ENCODE data around the gene ANKDD1A.

The ANKDD1A gene

DNA sequence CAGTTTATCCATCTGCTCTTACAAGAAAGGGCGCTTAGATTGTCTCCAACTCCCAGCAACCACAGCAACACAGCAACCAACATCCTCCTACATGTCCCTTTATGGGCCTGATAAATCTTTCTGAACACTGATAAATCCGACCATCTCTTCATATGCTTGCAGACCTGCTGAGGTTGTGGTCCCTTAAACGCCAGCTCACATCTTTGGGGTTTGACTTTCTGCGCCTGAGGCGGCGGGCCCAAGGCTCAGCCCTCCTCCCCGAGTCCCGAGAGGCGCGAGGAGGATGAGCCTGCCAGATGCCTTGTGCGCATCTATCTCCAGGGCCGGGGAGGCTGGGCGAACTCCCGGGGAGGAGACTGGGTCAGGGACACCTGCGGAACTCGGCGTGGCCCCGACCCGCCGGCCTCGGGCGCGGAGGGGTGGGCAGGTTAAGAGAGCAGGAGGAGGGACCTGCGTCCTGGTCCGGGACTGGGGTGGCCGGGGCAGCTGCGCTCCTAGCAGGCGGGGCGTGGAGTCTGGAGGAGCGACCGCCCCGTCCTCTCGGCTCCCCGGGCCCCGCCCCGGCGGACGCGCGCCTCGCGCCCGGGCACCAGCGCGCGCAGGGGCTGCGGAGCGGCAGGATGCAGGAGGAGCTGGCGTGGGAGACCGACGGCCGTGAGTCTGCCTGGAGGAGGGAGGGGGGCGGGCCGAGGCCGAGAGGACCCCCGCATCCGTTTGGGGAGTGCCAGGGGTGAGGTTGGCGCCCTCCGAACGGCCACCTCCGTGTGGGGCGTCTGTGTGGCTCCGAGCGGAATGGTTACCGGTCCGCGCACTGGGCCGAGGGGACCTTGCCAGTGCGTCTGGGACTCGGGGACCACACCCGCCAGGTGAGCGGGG is at the start of gene ANKDD1A:
Gene ANKDD1A (plus strand): TSS at position 592 of the 876 bp plus-strand sequence. CDS start 29 bp downstream, at position 621.
- no peak for FAIRE-seq

DNA sequence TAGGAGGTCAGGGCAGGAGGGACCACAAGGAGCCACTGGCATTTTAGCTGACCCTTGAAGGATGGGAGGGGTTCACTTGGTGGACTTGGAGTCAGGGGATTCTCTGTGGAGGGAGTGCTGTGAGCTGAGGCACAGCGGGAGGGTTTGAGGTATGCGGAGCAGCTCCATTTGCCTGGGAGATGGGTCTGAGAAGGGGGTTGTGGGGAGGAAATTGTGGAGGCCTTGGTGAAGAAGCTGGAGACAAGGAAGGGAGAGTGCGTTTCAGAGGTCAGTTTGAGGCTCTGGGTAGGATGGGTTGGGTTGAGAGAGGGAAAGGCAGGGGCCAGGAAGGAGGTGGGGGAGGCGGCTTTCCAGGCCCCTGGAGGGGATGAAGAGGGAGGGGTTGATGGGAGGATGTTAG is 49.7 kb upstream of the ANKDD1A start:
- FAIRE-seq = no peak

GRCh38 chr15:64862408-64862807 is 49.3 kb upstream of the ANKDD1A start:
- FAIRE-seq = no peak

DNA sequence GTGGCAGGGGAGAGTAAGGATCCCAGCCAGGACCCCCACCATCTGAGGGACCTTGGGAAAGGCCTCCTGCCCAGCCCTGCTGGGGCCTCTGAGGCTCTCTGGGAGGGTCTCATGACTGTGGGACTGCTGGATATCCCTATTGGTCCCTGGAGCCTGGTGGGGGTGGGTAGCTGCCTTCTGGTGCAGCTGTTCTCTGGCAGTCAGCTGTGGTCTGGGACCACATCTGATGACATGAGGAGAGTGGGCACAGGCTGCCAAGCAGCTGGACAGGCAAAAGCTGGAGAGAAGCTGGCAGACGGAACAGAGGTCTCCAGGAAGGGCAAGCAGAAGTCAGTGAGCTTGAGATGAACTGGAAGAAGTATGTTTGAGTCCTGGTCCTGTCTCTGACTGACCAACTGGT is 47.6 kb upstream of the ANKDD1A start:
- no peak for FAIRE-seq

GRCh38 chr15:64865126-64865997 is 46.3 kb upstream of the ANKDD1A start:
- no peak for FAIRE-seq

- no peak for FAIRE-seq
Observed at GRCh38 chr15:64865998-64866520, 45.6 kb upstream of the ANKDD1A start.

DNA sequence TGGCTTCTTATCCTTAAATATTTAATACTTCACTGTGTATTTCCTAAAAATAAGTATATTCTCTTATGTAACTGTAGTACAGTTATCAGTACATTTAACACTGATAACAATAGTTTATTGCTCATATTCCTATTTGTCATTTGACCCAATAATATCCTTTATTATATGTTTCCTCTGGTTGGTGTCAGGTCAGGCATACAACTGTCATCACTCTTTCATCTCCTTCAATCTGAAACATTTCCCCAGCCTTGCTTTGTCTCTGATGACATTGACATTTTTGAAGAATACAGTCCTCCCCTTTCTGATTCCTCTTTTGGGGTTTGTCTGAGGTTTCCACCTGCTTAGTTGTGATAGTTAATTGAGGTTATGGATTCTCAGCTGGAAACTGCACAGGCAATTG is 42.2 kb upstream of the ANKDD1A start:
- no peak for FAIRE-seq

DNA sequence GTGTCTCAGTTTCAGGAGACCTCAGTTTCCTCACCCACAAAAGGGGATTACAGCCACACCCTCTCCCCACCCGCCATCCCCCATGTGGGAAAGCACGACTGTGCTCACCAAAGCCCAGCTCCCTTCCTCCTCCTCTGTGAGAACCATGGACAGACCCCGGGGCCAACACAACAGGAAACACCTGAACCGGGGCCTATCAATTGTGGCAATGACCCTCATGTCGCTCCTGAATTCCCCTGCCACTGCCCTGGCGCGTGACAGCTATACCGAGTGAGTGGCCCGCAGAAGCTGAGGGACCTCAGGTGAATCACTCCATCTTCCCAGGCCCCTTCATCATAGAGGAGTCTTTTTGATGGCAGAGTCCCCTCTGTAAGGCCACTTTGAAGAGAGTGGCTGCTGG is 41.3 kb upstream of the ANKDD1A start:
- no peak for FAIRE-seq

DNA sequence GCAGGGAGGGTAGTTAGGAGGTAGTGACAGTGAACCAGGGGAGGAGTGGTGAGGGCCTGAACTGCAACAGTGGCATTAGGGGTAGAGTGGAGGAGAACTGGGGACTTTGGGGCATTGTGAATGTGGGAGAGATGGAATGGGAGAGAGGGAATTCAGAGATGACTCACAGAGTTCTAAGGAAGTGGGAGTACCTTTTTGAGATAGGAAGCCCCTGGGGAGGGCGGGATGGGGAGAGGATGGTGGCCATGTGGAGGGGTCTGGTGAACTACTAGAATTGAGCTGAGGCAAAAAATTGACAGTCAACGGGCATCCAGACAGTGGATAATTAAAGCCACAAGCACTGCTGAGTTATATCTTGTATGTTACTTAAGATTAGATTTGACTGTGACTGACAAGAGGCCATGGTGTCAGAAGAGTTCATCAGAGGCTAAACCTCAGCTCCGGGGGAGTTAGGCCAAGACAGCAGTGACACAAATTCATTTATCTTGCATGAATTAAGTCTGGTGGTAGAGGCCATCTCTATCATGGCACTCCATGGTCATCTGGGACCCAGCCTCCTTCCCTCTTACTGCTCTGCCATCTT is 36.0 kb upstream of the ANKDD1A start:
- no peak for FAIRE-seq

DNA sequence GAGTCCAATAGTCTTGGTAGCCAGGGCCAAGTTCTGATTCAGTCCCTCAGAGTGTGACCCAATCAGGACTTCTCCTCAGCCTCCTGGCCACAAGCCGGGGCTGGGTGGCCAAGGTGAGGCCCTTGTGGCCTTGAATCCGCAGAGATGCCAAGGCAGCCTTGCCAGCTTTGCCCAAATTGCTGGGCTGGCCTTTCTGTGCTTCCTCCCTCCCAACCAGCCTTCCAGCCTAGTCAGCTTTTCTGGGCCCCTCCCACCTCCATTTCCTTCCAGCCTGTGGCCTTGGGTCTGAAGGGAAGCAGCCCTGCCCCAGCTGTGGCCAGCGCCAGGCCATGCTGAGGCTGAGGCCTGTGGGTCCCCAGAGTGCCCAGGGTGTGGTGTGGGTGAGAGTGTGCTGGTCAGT is 34.3 kb upstream of the ANKDD1A start:
- no peak for FAIRE-seq

DNA sequence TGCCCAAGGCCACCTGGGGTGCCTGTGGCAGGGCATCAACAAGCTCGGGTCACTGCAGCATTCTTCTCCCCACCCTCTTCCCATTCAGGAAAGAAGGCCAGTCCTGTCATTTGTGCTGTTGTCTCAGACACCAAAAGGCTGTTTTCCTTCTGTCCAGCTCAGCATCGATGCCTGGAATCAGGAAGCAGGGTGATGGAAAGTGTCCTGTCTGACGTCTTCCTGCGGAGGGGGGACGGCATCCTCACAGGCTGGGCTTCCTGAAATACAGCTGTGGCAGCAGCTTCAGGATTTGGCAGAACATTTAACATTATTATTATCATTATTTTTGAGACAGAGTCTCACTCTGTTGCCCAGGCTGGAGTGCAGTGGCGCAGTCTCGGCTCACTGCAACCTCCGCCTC is 33.0 kb upstream of the ANKDD1A start:
- FAIRE-seq = no peak

- no peak for FAIRE-seq
Observed at GRCh38 chr15:64883100-64883581, 28.6 kb upstream of the ANKDD1A start.

GRCh38 chr15:64883997-64884511 is 27.6 kb upstream of the ANKDD1A start:
- FAIRE-seq = no peak

DNA sequence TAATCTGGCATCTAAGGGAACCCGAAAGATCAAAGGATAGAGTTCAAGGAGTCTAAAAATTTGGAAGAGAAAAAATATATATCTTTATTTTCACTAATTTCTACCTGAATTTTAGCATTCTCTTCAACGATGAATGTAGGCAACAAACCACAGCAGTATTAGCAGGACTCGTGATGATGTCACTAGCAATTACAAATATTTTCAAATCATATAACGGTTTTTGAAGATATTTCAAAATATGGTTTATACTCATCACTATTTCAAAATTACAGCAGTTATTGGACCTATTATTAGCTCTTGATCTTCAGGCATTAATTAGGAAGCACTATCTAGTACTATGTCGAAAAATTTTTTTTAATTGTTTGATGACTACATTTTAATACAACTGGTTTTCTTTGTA is 27.0 kb upstream of the ANKDD1A start:
- no peak for FAIRE-seq

DNA sequence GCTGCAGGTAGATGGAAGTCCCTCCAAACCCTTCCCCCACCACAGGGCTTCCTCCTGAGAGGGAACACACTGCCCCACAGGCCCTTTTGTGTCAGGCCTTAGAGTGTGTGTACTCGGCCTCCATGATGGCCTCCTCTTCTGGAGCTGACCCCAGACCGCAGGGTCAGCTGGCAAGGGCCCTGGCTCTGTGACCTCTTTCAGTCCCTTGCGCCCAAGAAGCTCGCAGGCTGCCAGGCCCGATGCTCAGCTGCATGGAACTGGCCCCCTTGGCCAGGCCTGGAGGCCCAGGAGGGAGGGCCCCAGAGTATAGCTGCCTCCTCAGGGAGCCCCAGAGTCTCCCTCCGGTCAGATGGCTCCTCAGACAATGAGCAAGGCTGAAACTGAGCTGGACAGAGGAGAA is 23.4 kb upstream of the ANKDD1A start:
- FAIRE-seq = no peak

- FAIRE-seq = no peak
Observed at GRCh38 chr15:64891561-64891960, 20.1 kb upstream of the ANKDD1A start.

DNA sequence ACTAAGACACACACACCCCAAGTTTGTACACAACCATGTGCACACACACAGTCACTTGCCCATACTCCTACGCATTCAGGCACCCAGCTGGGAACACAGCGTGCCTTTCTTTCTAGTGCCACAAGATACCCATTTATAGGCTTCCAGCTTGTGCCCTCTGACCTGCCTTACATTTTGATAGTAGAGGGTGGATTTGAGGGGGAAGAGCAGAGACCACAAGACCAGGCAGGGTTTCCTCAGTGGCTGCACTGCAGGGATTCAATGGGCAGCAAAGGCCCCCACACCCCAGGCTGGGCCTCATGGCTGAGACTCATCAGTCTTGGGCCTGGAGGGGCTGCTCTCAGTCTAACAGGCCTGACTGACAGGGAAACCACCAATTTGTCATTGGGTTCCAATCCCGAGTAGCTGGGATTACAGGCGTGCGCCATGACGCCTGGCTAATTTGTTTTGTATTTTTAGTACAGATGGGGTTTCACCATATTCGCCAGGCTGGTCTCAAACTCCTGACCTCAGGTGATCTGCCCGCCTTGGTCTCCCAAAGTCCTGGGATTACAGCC is 18.8 kb upstream of the ANKDD1A start:
- no peak for FAIRE-seq

GRCh38 chr15:64893481-64894394 is 18.0 kb upstream of the ANKDD1A start:
- FAIRE-seq = no peak

DNA sequence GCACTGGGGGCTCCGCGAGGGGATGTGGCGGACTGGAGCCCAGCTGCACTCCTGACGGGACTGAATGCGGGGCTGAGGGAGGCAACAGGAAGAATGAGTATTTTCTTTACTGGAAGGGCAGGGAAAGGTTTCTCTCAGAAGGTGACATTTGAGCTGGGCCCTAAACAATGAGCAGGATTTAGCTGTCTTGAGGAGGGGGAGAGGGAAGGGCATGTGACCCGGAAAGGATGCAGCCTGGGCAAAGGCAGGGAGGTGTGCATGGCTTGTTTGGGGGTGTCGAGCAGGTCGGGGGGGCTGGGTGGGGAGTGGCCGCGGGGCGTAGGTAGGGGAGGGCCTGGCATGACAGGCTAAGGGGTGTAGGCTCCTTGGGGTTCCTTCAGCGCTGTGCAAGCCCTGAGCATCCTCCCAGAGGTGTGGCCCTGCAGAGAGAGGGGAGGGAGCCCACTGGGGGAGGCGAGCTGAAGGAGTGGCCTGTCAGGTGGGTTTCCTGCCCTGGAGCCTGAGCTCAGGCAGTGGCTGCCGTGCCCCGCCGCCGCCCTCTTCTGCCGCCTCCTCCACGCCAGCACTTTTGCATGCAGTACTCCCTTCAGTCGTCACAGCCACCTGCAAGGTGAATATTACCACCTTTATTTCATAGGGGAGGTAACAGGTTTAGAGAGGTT is 17.2 kb upstream of the ANKDD1A start:
- no peak for FAIRE-seq

- no peak for FAIRE-seq
Observed at GRCh38 chr15:64895285-64896065, 16.2 kb upstream of the ANKDD1A start.
